DND-41 (cell line): ENCODE results near the gene SH3RF3.

Source experiments
- EZH2 ChIP-seq: IDR thresholded peaks from 3 replicates; pipeline ENCODE4 v1.6.1; 2012; ENCODE audit warnings: borderline replicate concordance, low read depth, mild to moderate bottlenecking, moderate library complexity, low read length, inconsistent platforms; ENCODE audit not compliant: severe bottlenecking
- TF ChIP-seq, protein P1 (sequence below): IDR thresholded peaks from 2 replicates; pipeline ENCODE4 v1.5.1; 2012; ENCODE audit warnings: borderline replicate concordance, low read length, moderate library complexity, mild to moderate bottlenecking; ENCODE audit not compliant: poor library complexity, severe bottlenecking; ENCODE audit errors: extremely low read depth

DNA sequence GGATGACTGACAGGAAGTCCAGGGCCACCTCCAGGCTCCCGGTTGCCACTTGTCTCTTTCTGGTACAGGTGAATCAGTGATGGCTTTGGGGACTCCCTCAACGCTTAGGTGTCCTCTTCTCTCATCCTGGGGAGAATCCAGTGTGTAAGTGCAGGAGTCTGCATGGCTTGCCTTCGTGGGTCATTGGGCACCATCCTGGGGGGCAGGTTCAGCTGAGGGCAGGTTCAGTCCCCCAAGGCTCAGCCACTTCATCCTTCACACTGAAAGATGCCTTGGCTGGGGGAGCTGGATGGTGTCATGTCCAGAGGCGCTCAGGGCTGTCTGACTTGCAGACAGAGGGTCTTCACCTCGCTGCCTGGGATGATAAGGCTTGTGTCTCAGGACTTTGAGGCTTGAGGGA, 29.2 kb downstream of the SH3RF3 start:
- TF ChIP-seq, protein P1, sequence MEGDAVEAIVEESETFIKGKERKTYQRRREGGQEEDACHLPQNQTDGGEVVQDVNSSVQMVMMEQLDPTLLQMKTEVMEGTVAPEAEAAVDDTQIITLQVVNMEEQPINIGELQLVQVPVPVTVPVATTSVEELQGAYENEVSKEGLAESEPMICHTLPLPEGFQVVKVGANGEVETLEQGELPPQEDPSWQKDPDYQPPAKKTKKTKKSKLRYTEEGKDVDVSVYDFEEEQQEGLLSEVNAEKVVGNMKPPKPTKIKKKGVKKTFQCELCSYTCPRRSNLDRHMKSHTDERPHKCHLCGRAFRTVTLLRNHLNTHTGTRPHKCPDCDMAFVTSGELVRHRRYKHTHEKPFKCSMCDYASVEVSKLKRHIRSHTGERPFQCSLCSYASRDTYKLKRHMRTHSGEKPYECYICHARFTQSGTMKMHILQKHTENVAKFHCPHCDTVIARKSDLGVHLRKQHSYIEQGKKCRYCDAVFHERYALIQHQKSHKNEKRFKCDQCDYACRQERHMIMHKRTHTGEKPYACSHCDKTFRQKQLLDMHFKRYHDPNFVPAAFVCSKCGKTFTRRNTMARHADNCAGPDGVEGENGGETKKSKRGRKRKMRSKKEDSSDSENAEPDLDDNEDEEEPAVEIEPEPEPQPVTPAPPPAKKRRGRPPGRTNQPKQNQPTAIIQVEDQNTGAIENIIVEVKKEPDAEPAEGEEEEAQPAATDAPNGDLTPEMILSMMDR, result no peak
- TF ChIP-seq EZH2, result no peak
